Measurements from ENCODE around the gene CDIPT.

Gene CDIPT

DNA sequence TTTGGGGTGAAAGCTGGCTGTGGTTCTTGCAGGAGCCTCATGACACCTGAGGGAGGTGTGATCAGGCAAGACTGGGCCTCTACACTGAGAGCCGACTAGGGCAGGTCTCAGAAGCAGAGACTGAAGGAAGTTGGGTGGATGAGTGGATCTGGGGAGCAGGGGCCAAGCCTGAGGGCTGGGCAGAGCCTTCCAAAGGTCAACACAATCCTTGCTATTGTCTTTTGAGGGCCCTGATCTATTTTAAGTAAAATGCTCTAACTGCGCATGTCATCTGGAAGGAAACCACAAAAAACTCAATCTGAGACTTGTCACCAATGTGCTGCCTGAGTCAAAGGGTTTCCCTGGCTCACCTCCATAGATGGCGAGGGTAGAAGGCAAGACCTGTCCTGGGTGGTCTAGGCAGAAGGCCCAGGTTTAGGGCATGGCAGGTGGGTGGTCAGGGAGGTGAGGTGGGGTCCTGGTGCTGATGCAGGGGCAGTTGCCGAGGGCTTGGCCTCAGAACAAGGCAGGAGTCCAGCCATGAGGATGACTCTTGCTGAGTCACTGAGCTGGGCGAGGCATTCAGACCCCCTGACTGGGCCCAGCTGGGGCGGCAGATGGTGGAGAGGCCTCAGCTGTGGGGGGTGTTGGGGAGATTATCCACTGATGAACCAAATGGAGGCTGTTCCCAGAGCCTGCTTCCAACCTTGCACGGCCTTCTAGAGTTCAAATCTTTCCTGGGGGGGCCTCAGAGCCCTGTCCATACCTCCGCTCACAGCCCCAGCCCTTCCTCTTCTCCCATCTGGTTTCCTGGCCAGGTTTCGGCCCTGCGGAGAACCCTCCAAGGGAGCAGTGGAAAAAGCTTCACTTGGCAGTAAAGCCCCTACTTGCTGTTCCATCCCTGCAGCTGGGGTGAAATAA is 37.6 kb downstream of the CDIPT start:
- DNase-seq (ENCODE audit: low read depth), result no peak

DNA sequence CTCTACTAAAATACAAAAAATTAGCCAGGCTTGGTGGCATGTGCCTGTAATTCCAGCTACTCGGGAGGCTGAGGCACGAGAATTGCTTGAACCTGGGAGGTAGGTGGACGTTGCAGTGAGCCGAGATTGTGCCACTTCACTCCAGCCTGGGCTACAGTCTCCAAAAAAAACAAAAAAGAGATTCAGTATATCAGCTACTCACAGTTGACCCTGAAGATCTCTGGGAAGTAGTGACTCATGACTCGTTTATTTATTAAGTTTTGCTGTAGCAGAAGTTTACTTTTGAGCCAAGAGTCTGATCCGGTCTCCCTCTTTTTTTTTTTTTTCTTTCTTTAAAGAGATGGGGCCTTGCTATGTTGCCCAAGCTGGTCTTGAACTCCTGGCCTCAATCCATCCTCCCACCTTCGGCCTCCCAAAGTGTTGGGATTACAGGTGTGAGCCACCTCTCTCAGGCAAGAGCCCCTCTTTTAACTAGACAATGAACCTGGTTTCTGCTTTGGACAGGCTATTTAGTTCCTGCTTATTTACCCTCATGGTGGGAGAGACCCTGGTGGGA is 38.4 kb downstream of the CDIPT start:
- no peak for DNase-seq (ENCODE audit: low read depth)

DNA sequence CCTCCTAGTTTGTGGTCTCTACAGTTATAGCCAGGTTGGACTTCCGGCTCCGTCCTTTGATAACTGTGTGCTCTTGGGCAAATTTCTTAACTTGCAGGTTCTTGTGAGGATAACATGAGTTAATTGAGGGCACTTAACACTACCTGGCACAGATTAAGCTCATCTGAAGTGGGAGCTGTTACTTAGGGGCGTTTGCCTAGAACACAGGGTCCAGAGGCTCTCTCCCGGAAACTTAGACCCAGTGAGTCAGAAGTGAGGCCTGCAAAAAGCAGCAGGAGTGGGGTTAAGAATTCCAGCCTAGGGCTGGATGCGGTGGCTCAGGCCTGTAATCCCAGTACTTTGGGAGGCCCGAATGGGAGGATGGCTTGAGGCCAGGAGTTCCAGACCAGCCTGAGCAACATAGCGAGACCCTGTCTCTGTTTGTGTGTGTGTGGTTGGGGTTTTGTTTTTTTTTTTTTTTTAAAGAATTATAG is 41.3 kb downstream of the CDIPT start:
- DNase-seq (ENCODE audit: low read depth), result no peak

DNA sequence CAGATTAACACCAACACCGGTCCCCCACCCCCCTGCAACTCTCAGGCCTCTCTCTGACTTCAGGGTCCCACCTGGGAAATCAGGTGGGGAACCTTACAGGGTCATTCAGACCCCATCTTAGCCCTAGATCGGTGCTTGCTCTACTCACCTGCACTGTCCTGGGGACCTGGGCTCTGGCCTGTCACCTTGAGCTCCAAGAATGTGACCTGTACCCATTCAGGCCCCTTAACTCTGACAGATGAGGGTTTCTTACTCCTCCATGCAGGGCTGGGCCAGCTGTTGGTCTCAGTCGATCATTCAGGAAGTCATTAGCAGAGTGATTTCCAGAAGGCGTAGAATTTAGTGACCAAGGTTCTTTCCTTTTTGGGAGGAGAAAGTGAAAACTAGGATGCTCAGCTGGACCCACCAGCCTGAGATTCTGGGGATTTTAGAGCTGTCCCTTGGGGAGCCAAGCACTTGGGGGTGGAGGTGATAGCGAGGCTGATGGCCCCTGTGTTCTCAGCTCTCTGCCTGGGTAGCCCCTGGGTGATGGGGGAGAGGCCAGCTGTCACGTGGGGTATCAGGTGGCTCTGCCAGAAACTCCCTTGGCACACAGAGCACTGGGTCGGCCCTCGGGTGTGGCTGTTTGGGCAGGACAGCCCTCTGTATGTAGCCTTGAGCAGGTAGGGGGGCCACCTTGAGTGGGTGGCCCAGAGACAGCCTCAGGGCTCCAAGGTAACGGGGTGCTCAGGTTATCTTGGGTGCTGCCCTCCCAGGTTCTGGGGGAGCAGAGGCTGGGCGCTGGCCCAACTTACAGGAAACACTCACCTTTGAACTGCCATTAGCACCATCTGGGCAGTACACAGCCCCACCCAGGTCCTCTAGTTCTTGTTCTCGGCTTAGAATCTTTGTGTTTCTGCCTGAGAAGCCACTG is 42.0 kb downstream of the CDIPT start:
- no peak for DNase-seq (ENCODE audit: low read depth)

DNA sequence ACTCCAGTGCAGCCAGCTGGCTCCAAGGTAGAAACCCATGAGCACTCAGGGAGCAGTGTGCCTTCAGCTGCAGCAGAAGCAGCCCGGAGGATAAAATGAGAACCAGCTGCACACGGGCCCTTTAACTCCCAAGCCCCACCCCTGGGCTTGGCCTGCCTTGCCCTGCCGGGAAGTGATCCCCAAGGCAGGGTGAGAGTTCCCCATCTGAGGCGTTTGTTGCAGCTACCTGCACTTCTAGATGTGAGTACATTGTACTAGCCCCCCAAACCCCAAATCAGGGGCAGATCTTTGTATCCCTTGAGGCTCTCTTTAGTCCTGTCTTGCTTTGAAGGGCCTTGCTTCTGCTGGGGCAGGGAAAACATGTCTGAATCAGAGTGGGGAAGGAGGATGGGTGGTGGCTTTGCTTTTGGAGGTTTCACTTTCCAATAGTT is 42.7 kb downstream of the CDIPT start, which contains the start of gene MVP:
Gene MVP, plus strand, starts transcription at position 192 of the 431 bp plus-strand sequence. CDS start 10,088 bp downstream, outside the sequence.
- peak; percentile 53 for DNase-seq (ENCODE audit: low read depth)

DNA sequence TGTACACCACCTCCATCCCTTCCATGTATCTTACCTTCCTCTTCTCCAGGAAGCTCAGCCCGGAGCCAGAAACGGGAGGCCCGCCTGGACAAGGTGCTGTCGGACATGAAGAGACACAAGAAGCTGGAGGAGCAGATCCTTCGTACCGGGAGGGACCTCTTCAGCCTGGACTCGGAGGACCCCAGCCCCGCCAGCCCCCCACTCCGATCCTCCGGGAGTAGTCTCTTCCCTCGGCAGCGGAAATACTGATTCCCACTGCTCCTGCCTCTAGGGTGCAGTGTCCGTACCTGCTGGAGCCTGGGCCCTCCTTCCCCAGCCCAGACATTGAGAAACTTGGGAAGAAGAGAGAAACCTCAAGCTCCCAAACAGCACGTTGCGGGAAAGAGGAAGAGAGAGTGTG is 43.5 kb downstream of the CDIPT start:
- DNase-seq (ENCODE audit: low read depth), result no peak

DNA sequence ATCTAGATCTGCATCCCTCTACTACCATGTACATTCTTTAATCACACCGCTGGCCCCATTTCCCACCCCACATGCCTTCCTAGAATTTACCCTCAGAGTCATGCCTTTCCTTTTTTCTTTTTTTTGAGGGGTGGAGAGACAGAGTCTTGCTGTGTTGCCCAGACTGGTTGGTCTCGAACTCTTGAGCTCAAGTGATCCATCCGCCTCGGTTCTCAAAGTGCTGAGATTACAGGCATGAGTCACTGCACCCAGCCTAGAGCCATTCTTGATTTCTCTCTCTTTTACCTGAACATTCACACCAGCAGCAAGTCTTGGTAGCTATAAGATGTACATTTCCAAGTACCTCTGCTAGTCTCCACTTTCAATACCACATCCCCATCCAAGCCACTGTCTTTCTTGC is 44.9 kb downstream of the CDIPT start:
- no peak for DNase-seq (ENCODE audit: low read depth)

DNA sequence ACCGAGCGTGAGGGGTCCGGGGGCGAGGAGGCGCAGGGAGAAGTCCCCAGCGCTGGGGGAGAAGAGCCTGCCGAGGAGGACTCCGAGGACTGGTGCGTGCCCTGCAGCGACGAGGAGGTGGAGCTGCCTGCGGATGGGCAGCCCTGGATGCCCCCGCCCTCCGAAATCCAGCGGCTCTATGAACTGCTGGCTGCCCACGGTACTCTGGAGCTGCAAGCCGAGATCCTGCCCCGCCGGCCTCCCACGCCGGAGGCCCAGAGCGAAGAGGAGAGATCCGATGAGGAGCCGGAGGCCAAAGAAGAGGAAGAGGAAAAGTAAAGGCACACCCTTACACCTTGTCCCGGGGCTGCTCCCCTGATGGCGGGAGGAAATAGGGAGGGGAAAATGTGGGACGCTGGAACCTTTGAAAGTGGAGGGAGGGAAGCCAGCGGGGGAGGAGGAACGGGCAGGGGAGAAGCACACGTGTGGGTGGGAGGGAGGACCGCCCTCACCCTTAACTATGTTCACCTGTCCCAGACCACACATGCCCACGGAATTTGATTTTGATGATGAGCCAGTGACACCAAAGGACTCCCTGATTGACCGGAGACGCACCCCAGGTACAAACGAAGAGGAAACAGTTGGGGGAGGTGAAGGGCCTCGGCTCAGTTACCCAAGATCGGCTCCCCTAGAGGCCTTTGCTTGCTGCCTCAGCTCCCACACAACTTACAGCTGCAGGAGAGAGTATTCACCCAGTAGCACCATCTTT is 46.2 kb downstream of the CDIPT start:
- peak; percentile 74 for DNase-seq (ENCODE audit: low read depth)

DNA sequence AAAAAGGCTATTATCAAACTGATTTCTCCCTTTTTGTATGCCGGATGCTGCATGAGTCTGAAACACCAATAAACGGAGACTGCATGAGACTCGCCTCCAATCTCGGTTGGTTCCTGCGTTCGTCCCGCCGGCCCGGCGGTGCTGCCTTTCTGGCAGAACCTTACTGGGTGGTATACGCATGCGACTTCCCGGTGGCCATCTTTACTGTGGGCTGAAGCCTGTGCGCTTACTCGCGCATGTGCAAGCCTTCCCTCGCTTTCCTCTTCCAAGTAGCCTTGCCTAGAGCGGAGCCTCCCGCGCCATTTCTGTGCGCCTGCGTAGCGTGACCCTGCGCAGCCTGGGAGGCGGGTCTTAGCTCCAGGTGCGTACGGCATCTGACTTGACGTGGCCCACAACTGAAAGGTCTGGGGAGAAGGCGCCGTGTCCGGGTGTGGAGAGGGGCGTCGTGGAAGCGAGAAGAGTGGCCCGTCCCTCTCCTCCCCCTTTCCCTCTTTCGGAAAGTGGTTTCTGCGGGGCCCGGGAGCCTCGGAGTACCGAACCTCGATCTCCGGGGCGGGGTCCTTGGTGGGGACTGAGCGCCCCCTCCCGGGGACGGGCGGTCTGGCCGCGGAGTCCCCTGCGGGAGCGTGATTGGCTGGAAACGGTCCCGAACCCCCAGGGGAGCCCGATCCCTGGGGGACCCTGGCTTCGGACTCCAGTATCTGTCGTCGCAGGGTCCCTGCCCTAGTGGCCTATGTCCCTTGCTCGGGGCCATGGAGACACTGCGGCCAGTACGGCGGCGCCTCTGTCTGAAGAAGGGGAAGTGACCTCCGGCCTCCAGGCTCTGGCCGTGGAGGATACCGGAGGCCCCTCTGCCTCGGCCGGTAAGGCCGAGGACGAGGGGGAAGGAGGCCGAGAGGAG is 47.0 kb downstream of the CDIPT start, which contains the start of gene PAGR1:
Gene PAGR1, plus strand, starts transcription at position 360 of the 901 bp plus-strand sequence. Its CDS starts 374 bp downstream, at position 734.
- peak; percentile 97 for DNase-seq (ENCODE audit: low read depth)

DNA sequence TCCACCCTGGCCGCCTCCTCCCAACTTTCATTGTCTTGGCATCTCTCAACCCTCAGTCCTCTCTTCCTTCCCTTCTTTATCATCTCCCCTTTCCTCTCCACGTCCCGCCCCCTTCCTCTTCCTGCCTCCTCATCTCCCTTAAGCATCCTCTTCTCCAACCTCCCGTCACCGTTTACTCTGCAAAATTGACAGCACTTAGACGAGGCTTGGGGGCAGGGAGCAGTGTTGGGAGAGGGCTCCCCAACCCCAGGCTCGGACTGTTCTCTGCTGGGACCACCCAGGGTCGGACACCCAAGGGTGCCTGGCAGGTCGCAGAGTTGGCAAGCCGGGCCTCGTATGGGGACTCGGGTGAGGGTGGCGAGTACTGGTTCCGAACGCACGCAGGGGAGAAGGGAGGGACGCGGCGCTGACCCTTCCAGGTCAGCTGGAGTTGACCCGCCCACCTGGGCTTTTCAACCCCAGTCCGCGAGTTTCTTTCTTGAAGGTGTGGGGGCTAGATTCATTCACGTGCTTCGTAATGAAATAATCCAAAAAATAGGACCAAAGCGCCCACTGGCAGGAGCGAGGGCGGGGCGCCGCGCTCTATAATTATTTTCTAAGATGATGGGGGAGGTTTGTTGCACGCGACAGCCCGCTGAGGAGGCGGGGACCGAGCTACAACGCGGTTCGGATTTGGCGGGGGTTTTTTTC is 47.8 kb downstream of the CDIPT start:
- DNase-seq (ENCODE audit: low read depth), result no peak

DNA sequence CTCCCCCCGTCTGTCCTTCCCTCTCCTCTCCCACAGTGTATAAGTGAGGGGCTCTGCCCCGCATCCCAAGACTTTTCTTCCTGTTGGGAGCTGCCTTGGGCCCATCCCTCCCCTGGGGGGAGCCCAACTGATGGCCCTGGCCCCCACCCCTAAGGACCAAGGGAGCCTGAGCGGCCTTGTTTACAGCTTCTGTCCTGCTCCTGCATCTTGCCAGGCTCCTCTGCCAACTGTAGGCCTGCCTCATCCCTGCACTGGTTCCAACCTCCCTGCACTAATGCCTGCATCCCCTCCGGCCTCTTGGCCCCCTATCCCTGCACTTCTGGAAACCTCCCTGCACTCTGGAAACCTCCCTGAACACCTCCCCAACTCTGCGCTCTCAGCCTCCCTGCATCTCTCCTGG is 48.4 kb downstream of the CDIPT start:
- DNase-seq (ENCODE audit: low read depth), result no peak

DNA sequence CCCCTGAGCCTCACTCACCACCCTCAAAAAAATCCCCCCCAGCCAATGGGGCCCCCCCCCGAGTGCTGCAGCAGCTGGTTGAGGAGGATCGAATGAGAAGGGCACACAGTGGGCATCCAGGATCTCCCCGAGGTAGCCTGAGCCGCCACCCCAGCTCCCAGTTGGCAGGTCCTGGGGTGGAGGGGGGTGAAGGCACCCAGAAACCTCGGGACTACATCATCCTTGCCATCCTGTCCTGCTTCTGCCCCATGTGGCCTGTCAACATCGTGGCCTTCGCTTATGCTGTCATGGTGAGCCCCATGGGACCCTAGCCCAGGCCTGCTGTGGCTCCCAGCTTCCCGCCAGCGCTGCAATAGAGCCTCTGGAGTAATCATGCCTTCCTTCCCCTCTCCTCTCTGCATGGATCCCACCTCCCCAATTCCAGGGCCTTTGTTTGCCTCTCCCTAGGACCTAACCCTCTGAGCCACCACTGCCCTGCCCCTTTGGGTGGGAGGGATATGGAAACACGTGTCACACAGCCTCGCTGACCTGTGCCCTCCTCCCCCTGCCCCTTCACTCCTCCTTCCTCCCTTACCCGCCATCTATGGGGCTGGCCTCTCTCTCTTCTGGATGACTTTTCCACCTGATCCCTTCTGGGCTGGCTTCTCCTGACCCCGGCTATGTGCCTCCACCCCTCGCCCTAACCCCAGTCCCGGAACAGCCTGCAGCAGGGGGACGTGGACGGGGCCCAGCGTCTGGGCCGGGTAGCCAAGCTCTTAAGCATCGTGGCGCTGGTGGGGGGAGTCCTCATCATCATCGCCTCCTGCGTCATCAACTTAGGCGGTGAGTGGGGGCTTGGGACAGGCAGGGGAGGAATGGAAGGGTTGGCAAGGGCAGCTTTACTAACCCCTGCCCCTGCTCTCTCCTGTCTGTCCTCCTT is 49.1 kb downstream of the CDIPT start:
- DNase-seq (ENCODE audit: low read depth), result no peak

DNA sequence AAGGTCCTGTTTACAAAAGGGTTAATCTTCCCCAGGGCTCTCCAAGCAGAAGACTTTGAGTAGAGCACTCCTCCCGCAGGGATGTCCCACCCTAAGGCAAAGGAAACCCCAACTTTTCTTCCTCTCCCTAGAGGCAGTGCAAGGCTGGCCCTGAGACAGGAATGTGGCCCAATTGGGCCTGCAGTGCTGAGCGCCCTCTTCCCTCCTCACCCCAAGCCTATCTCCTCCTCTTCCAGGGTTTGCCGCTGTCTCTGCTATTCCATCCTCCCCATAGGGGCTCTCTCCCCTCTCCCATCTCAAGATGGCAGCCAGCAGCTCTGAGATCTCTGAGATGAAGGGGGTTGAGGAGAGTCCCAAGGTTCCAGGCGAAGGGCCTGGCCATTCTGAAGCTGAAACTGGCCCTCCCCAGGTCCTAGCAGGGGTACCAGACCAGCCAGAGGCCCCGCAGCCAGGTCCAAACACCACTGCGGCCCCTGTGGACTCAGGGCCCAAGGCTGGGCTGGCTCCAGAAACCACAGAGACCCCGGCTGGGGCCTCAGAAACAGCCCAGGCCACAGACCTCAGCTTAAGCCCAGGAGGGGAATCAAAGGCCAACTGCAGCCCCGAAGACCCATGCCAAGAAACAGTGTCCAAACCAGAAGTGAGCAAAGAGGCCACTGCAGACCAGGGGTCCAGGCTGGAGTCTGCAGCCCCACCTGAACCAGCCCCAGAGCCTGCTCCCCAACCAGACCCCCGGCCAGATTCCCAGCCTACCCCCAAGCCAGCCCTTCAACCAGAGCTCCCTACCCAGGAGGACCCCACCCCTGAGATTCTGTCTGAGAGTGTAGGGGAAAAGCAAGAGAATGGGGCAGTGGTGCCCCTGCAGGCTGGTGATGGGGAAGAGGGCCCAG is 50.0 kb downstream of the CDIPT start:
- no peak for DNase-seq (ENCODE audit: low read depth)

DNA sequence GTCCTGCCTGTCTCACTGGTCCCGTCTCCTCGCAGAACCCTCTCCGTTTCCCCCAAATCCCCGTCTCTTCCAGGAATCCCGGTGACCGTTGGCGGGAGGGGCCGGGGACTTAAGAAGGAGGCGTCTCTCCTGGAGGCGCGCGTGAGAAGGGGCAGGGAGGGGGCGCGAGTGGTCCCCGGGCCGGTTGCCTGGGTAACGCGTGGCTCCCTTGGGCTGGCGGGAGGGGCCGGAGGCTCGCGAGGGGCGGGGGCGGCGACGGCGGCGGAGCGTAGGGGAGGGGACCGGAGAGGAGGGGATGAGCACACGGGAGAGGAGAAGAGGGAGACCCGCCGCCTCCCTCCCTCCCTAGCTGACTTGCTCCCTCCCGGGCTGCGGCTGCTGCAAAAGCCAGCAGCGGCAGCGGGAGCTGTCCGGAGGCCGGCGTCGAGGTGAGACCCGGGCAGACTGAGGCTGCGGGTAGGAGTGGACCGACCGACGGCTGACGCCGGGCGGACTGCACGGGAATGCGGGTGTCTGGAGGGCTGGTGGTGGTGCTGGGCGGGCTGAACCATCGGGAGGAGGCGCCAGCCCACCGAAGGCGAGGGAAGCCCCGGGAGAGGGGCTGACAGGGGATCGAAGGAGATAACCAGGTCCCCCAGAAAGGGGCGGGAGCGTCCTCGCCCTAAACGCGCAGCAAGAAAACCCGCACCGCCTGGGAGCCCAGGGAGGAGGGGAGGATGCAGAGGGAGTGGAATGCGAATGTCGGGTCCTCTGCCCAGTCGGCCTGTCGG is 50.9 kb downstream of the CDIPT start, which contains the start of gene PRRT2:
Gene PRRT2, plus strand, starts transcription at position 298 of the 770 bp plus-strand sequence. CDS start 862 bp downstream, outside the sequence.
- DNase-seq (ENCODE audit: low read depth), result peak; percentile 56

DNA sequence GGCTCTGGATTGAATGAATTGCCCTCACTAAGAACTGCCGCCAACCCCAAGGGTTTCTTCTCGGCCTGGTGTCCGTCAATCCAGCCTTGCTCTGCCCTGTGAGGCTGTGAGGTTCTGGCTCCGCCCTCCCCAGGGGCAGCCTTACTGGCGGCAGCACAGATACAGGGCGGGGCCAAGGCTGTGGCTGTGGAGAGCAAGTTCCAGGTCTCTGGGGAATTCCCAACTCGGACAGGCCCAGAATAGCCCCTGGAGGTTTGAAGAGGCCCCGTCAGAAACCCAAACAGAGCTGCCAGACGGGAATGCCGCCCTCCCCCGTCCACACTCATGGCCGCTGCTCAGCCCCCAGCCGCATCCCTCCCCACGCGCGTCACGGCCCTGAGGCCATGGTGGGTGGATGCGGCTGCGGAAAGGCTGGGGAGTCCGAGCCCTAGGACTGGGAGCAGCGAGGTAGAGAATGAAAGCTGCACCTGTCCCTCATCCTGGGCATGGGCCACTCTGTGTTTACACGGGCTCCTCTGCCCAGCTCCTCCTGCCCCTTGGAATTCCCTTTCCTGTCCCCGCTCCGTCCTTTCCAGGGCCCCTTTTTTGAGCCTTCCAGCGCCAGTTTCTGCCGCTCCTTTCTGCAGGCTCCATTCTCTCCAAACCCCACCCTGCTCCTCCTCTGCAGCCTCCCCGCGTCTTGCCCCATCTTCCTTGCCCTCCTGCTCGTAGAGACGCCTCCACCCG is 51.7 kb downstream of the CDIPT start:
- DNase-seq (ENCODE audit: low read depth), result peak; percentile 77

DNA sequence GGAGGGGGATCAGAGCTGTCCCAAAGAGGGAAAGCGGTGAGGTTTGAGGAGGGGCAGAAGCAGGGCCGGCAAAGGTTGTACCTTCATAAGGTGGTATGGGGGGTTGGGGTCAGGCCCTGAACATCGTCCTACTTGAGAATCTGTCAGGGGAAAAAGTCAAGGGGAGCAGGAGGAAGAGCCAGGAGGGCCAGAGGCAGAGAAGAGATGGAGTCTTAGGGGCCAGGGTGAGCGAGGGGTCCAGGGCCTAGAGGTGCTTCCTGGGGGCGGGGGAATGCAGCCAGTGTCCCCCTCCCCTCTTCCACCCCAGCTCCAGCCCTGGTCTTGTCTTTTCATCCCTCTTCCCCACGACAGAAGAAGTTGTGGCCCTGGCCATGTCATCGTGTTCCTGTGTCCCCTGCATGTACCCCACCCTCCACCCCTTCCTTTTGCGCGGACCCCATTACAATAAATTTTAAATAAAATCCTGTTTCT is 52.3 kb downstream of the CDIPT start:
- no peak for DNase-seq (ENCODE audit: low read depth)
